ENCODE results near the gene MED26. TPM values are rescaled to one million over a fixed set of nuclear protein-coding genes. Genes with fewer than 3 reads are reported as not detected.

Gene MED26
- total RNA-seq, 2 donors from 2014 or later: 19.3 to 23.6 TPM

- Mint-ChIP-seq H3K27ac (no peak overlapping the region), H3K9me3 (no peaks in the 10 kb centered on the region), H3K27me3 (no peaks in the 10 kb centered on the region), H3K4me1 (peaks cover 24% of the 10 kb centered on the region), H3K36me3 (ENCODE audit: low read depth) (peaks cover 75% of the 10 kb centered on the region), H3K4me3 (peak overlapping the region; percentile 95)
- peak; percentile 0 for ATAC-seq (replicated peaks)
Measured at GRCh38 chr19:16627928-16628182, 149 bp downstream of the MED26 start.

GRCh38 chr19:16627193-16627927 lies 644 bp downstream of the MED26 start:
- H3K27me3 Mint-ChIP-seq: no peaks in the 10 kb centered on the region
- ATAC-seq (replicated peaks): no peak
- peaks cover 24% of the 10 kb centered on the region for H3K4me1 Mint-ChIP-seq
- peak overlapping the region; percentile 96 for H3K27ac Mint-ChIP-seq
- peaks cover 71% of the 10 kb centered on the region for H3K36me3 Mint-ChIP-seq (ENCODE audit: low read depth)
- H3K9me3 Mint-ChIP-seq: no peaks in the 10 kb centered on the region
- peak overlapping the region; percentile 95 for H3K4me3 Mint-ChIP-seq

GRCh38 chr19:16626796-16627192 lies 1.2 kb downstream of the MED26 start:
- peak overlapping the region; percentile 96 for H3K27ac Mint-ChIP-seq
- ATAC-seq (replicated peaks): no peak

GRCh38 chr19:16625163-16625958 lies 2.6 kb downstream of the MED26 start:
- no peaks in the 10 kb centered on the region for H3K9me3 Mint-ChIP-seq
- peaks cover 34% of the 10 kb centered on the region for H3K4me1 Mint-ChIP-seq
- no peak for ATAC-seq (replicated peaks)
- peak overlapping the region; percentile 63 for H3K27ac Mint-ChIP-seq
- H3K4me3 Mint-ChIP-seq: peak overlapping the region; percentile 95
- H3K36me3 Mint-ChIP-seq (ENCODE audit: low read depth): peaks cover 58% of the 10 kb centered on the region
- no peaks in the 10 kb centered on the region for H3K27me3 Mint-ChIP-seq

More at GRCh38 chr19:16626796-16627192, 1.2 kb downstream of the MED26 start:
- Mint-ChIP-seq H3K9me3 (no peaks in the 10 kb centered on the region), H3K4me1 (peaks cover 26% of the 10 kb centered on the region), H3K27me3 (no peaks in the 10 kb centered on the region), H3K4me3 (peak overlapping the region; percentile 95), H3K36me3 (ENCODE audit: low read depth) (peaks cover 65% of the 10 kb centered on the region)

GRCh38 chr19:16624236-16624635 lies 3.8 kb downstream of the MED26 start:
- Mint-ChIP-seq H3K27ac (no peak overlapping the region), H3K9me3 (no peaks in the 10 kb centered on the region), H3K27me3 (no peaks in the 10 kb centered on the region), H3K36me3 (ENCODE audit: low read depth) (peaks cover 49% of the 10 kb centered on the region), H3K4me1 (peaks cover 34% of the 10 kb centered on the region), H3K4me3 (no peak overlapping the region)
- ATAC-seq (replicated peaks): no peak

- Mint-ChIP-seq H3K9me3 (no peaks in the 10 kb centered on the region), H3K36me3 (ENCODE audit: low read depth) (peaks cover 46% of the 10 kb centered on the region), H3K4me3 (no peak overlapping the region), H3K27me3 (no peaks in the 10 kb centered on the region), H3K4me1 (peaks cover 41% of the 10 kb centered on the region), H3K27ac (peak overlapping the region; percentile 17)
- ATAC-seq (replicated peaks): no peak
Measured at GRCh38 chr19:16623576-16623975, 4.4 kb downstream of the MED26 start.

GRCh38 chr19:16623066-16623465 lies 4.9 kb downstream of the MED26 start:
- H3K4me1 Mint-ChIP-seq: peaks cover 44% of the 10 kb centered on the region
- no peak overlapping the region for H3K27ac Mint-ChIP-seq
- no peak overlapping the region for H3K4me3 Mint-ChIP-seq
- H3K27me3 Mint-ChIP-seq: no peaks in the 10 kb centered on the region
- ATAC-seq (replicated peaks): no peak
- no peaks in the 10 kb centered on the region for H3K9me3 Mint-ChIP-seq
- peaks cover 46% of the 10 kb centered on the region for H3K36me3 Mint-ChIP-seq (ENCODE audit: low read depth)

- no peaks in the 10 kb centered on the region for H3K27me3 Mint-ChIP-seq
- no peak overlapping the region for H3K27ac Mint-ChIP-seq
- peaks cover 35% of the 10 kb centered on the region for H3K36me3 Mint-ChIP-seq (ENCODE audit: low read depth)
- H3K9me3 Mint-ChIP-seq: no peaks in the 10 kb centered on the region
- H3K4me1 Mint-ChIP-seq: peaks cover 50% of the 10 kb centered on the region
- no peak for ATAC-seq (replicated peaks)
- no peak overlapping the region for H3K4me3 Mint-ChIP-seq
Measured at GRCh38 chr19:16621165-16621800, 6.7 kb downstream of the MED26 start.

- H3K4me3 Mint-ChIP-seq: no peak overlapping the region
- H3K27ac Mint-ChIP-seq: no peak overlapping the region
- H3K27me3 Mint-ChIP-seq: no peaks in the 10 kb centered on the region
- H3K4me1 Mint-ChIP-seq: peaks cover 49% of the 10 kb centered on the region
- no peaks in the 10 kb centered on the region for H3K9me3 Mint-ChIP-seq
- no peak for ATAC-seq (replicated peaks)
- peaks cover 28% of the 10 kb centered on the region for H3K36me3 Mint-ChIP-seq (ENCODE audit: low read depth)
Measured at GRCh38 chr19:16620584-16620983, 7.4 kb downstream of the MED26 start.

- no peaks in the 10 kb centered on the region for H3K9me3 Mint-ChIP-seq
- H3K36me3 Mint-ChIP-seq (ENCODE audit: low read depth): peaks cover 22% of the 10 kb centered on the region
- no peak for ATAC-seq (replicated peaks)
- no peaks in the 10 kb centered on the region for H3K27me3 Mint-ChIP-seq
- H3K27ac Mint-ChIP-seq: no peak overlapping the region
- H3K4me1 Mint-ChIP-seq: peaks cover 47% of the 10 kb centered on the region
- H3K4me3 Mint-ChIP-seq: no peak overlapping the region
Measured at GRCh38 chr19:16620018-16620417, 8.0 kb downstream of the MED26 start.

- Mint-ChIP-seq H3K27me3 (no peaks in the 10 kb centered on the region), H3K4me1 (peaks cover 48% of the 10 kb centered on the region), H3K36me3 (ENCODE audit: low read depth) (peaks cover 16% of the 10 kb centered on the region), H3K4me3 (no peak overlapping the region), H3K9me3 (no peaks in the 10 kb centered on the region), H3K27ac (peak overlapping the region; percentile 70)
- no peak for ATAC-seq (replicated peaks)
Measured at GRCh38 chr19:16619457-16619856, 8.5 kb downstream of the MED26 start.

- Mint-ChIP-seq H3K27ac (peak overlapping the region; percentile 70), H3K4me3 (no peak overlapping the region), H3K27me3 (no peaks in the 10 kb centered on the region), H3K9me3 (no peaks in the 10 kb centered on the region), H3K36me3 (ENCODE audit: low read depth) (peaks cover 9% of the 10 kb centered on the region), H3K4me1 (peaks cover 45% of the 10 kb centered on the region)
- ATAC-seq (replicated peaks): no peak
Measured at GRCh38 chr19:16618248-16618647, 9.8 kb downstream of the MED26 start.

GRCh38 chr19:16615808-16616207 lies 12.2 kb downstream of the MED26 start:
- Mint-ChIP-seq H3K4me1 (peaks cover 46% of the 10 kb centered on the region), H3K36me3 (ENCODE audit: low read depth) (peaks cover 5% of the 10 kb centered on the region), H3K4me3 (no peak overlapping the region), H3K27me3 (no peaks in the 10 kb centered on the region), H3K27ac (no peak overlapping the region), H3K9me3 (no peaks in the 10 kb centered on the region)
- ATAC-seq (replicated peaks): peak; percentile 38

- no peaks in the 10 kb centered on the region for H3K27me3 Mint-ChIP-seq
- peak overlapping the region; percentile 54 for H3K27ac Mint-ChIP-seq
- H3K4me3 Mint-ChIP-seq: peak overlapping the region; percentile 15
- peaks cover 5% of the 10 kb centered on the region for H3K36me3 Mint-ChIP-seq (ENCODE audit: low read depth)
- H3K9me3 Mint-ChIP-seq: no peaks in the 10 kb centered on the region
- peaks cover 48% of the 10 kb centered on the region for H3K4me1 Mint-ChIP-seq
- no peak for ATAC-seq (replicated peaks)
Measured at GRCh38 chr19:16614941-16615340, 13.1 kb downstream of the MED26 start.

- Mint-ChIP-seq H3K27ac (no peak overlapping the region), H3K4me1 (peaks cover 44% of the 10 kb centered on the region), H3K9me3 (no peaks in the 10 kb centered on the region), H3K4me3 (no peak overlapping the region), H3K36me3 (ENCODE audit: low read depth) (peaks cover 5% of the 10 kb centered on the region), H3K27me3 (no peaks in the 10 kb centered on the region)
- ATAC-seq (replicated peaks): no peak
Measured at GRCh38 chr19:16613841-16614240, 14.2 kb downstream of the MED26 start.
